HG02970 (cell line): ENCODE data around the gene GALNT14.

ENCODE experiments used
- ATAC-seq: cut with Tn5 transposase; IDR thresholded peaks from one replicate; pipeline ENCODE4 v1.9.1; 2021; ENCODE audit warnings: mild to moderate bottlenecking, moderate library complexity, moderate number of reproducible peaks; ENCODE audit not compliant: unreplicated experiment, low FRiP score

The GALNT14 gene

GRCh38 chr2:30866974-30867373, 271.3 kb downstream of the GALNT14 start:
- ATAC-seq: no peak

DNA sequence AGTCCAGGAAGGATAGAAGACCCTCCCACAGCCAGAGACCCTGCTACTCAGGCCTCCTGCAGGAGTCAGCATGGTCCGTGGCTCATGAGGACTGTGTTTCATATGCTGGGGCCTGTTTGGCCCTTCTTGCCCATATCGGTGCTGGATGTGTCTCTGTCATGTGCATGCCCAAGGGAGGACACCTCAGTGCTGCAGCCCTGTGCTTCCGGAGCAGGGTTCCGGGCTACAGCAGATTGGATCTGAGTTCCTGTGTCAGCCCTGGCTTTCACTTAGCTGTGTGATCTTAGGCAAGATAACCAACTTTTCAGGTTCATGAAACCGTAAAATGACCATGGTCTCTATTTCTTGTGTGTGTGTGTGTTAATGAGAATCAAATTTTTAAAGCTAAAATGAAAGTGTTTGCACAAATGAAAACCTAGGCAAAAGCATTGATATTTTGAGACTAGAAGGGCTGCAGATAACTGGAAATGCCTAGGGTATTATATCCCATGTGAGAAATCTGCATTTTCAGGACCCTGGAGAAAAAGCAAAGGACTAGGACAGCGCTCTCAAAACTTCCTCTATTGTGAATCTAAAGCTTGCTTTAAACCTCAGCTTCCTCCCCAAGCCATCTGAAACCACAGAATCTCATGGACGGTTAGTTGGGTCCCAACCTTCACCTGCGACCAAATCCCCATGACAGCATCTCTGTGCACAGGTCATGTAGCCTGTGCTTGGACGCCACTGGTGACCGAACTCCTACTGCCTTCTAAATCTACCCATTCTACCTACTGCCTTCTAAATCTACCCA, 272.2 kb downstream of the GALNT14 start:
- ATAC-seq: no peak

- ATAC-seq: no peak
Measured at GRCh38 chr2:30865243-30865642, 273.0 kb downstream of the GALNT14 start.

DNA sequence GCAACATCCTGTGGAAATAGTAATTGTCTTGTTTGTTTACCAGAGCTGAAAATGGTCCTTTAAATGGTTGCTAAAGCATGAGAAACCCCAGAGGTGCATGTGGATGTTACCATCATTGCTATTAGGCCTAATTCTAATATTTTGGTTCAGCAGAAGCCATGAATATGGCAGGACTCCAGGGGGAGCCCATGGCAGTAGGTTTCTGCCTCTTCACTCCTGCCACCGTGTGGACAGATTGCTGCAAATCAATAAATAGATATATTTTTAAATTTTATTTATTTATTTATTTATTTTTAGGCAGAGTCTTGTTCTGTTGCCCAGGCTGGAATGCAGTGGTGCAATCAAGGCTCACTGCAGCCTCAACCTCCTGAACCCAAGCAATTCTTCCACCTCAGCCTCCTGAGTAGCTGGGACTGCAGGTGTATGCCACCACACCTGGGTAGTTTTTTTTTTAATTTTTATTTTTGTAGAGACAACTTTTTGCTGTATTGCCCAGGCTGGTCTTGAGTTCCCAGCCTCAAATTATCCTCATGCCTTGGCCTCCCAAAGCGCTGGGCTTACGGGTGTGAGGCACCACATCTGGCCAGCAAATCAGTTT, 276.1 kb downstream of the GALNT14 start:
- no peak for ATAC-seq

DNA sequence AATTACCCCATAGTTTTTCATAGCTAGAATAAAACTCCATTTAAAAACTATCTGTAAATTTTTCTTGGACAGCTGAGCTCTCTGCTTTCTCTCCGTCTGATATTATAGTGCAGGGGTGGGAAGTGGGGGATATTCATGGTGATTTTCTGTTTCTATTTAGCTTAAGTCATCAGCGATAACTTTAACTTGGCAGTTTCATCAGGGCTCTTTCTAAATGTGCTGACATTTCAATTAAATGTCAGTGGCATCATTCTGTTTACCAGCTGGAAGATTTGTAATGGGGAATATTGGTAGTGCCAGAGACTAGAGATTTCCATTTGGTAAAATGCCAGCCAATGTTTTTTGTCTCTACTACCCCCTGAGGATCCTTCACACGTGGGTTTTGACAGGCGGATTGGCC, 277.5 kb downstream of the GALNT14 start:
- ATAC-seq: no peak
